ENCODE data around the gene FAM184A. TPM values are rescaled to one million over a fixed set of nuclear protein-coding genes. Genes with fewer than 3 reads are reported as not detected.

FAM184A gene
- total RNA-seq, 1 donor from 2014 or later: 2.0 TPM

DNA sequence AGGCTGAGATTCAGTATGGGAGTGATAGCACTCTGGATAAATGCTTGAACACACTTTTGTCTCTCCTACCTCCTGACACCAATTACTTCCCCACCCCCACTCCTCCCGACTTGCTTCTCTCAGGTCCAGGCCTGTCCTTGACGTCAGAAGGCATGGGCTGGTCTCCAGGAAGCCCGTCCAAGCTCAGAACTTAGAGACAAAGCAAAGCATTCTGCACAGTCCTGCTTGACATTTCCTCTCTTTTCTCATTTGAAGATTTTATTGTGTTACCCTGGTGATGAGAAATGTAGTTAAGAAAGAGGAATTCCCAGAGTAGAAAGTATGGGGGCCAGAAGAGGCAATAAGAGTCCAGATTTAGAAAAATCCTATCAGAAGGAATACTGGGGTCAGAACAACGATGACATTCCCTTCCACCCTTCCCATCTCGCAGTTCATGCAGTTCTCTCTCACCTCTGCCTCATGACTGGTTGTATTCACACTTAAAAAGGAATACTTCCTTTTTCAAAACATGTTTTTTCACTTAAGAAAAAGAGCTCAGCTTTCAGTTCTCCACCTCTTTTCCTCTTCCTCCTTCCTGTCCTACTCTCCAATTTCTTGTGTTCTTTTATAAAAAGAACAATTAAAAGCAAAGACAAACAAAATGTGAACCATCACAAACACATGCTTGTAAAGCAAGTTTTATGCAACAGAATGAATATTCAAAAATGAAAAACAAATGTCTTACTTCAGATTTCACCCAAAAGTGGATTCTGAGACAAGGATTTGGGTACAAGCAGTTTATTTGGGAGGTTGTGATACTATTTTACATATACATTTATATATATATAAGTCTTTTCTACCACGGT is 18.5 kb upstream of the FAM184A start:
- Mint-ChIP-seq H3K36me3 (ENCODE audit: low read depth, unreplicated experiment) (no peaks in the 10 kb centered on the region), H3K27me3 (ENCODE audit: low read depth, unreplicated experiment) (peaks cover 6% of the 10 kb centered on the region), H3K4me1 (ENCODE audit: low read depth, unreplicated experiment) (no peaks in the 10 kb centered on the region), H3K9me3 (ENCODE audit: unreplicated experiment) (no peaks in the 10 kb centered on the region), H3K27ac (ENCODE audit: unreplicated experiment) (no peak overlapping the region), H3K4me3 (ENCODE audit: unreplicated experiment) (no peak overlapping the region)
- Histone ChIP-seq H4K20me1 (ENCODE audit: insufficient read depth, low read length) (no peaks in the 10 kb centered on the region), H2AFZ (ENCODE audit: low read depth, low read length) (no peak overlapping the region), H3K4me1 (ENCODE audit: insufficient read depth, low read length) (no peaks in the 10 kb centered on the region), H3K36me3 (ENCODE audit: insufficient read depth, low read length) (no peaks in the 10 kb centered on the region), H3K27ac (ENCODE audit: low read depth, low read length) (no peak overlapping the region), H3K9ac (ENCODE audit: low read length) (no peak overlapping the region), H3K9me3 (ENCODE audit: insufficient read depth, low read depth, low read length) (no peaks in the 10 kb centered on the region), H3K4me2 (ENCODE audit: low read length) (no peak overlapping the region), H3K4me3 (ENCODE audit: insufficient read depth, low read depth, low read length) (no peak overlapping the region), H3K27me3 (ENCODE audit: insufficient read depth, low read length) (peaks cover 3% of the 10 kb centered on the region), H3K79me2 (ENCODE audit: insufficient read depth, low read length) (no peaks in the 10 kb centered on the region)
- DNase-seq (ENCODE audit: low read depth) (peak; percentile 34), FAIRE-seq (no peak)
- TF ChIP-seq, protein P1, sequence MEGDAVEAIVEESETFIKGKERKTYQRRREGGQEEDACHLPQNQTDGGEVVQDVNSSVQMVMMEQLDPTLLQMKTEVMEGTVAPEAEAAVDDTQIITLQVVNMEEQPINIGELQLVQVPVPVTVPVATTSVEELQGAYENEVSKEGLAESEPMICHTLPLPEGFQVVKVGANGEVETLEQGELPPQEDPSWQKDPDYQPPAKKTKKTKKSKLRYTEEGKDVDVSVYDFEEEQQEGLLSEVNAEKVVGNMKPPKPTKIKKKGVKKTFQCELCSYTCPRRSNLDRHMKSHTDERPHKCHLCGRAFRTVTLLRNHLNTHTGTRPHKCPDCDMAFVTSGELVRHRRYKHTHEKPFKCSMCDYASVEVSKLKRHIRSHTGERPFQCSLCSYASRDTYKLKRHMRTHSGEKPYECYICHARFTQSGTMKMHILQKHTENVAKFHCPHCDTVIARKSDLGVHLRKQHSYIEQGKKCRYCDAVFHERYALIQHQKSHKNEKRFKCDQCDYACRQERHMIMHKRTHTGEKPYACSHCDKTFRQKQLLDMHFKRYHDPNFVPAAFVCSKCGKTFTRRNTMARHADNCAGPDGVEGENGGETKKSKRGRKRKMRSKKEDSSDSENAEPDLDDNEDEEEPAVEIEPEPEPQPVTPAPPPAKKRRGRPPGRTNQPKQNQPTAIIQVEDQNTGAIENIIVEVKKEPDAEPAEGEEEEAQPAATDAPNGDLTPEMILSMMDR (IDR thresholded peaks at IDR 0.05; ENCODE audit: insufficient read depth, low read depth, low read length): no peak
- TF ChIP-seq EZH2 (IDR thresholded peaks at IDR 0.05; ENCODE audit: insufficient read depth, low read length): no peak

DNA sequence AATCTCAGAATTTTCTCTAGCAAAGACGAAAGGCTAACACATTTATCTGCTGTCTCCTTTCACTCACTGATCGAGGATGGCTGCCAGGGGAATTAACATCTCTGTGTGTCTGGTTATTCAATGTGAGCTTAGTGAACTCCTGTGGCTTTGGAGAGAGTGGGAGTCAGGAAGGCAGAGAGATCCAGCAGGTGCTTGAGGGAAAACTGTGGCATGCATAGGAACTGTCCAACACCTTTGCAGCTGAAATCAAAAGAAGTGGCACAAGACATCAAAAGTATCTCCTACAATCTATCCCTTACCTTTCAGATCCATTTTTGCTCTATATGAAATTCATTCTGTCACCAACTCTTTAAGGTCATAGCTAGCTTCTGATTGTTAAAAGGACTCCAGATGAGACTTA is 11.8 kb upstream of the FAM184A start:
- H3K36me3 ChIP-seq (ENCODE audit: insufficient read depth, low read length): no peaks in the 10 kb centered on the region
- H4K20me1 ChIP-seq (ENCODE audit: insufficient read depth, low read length): no peaks in the 10 kb centered on the region
- H2AFZ ChIP-seq (ENCODE audit: low read depth, low read length): no peak overlapping the region
- H3K4me1 Mint-ChIP-seq (ENCODE audit: low read depth, unreplicated experiment): no peaks in the 10 kb centered on the region
- no peak overlapping the region for H3K27ac ChIP-seq (ENCODE audit: low read depth, low read length)
- H3K4me3 ChIP-seq (ENCODE audit: insufficient read depth, low read depth, low read length): no peak overlapping the region
- H3K9me3 ChIP-seq (ENCODE audit: insufficient read depth, low read depth, low read length): no peaks in the 10 kb centered on the region
- H3K9ac ChIP-seq (ENCODE audit: low read length): no peak overlapping the region
- FAIRE-seq (no peak), DNase-seq (ENCODE audit: low read depth) (no peak)
- H3K27me3 ChIP-seq (ENCODE audit: insufficient read depth, low read length): peaks cover 3% of the 10 kb centered on the region
- H3K4me1 ChIP-seq (ENCODE audit: insufficient read depth, low read length): no peaks in the 10 kb centered on the region
- no peak overlapping the region for H3K27ac Mint-ChIP-seq (ENCODE audit: unreplicated experiment)
- no peaks in the 10 kb centered on the region for H3K79me2 ChIP-seq (ENCODE audit: insufficient read depth, low read length)
- TF ChIP-seq EZH2 (IDR thresholded peaks at IDR 0.05; ENCODE audit: insufficient read depth, low read length): no peak
- TF ChIP-seq, protein P1 (IDR thresholded peaks at IDR 0.05; ENCODE audit: insufficient read depth, low read depth, low read length): no peak
- no peak overlapping the region for H3K4me2 ChIP-seq (ENCODE audit: low read length)
- H3K4me3 Mint-ChIP-seq (ENCODE audit: unreplicated experiment): no peak overlapping the region
- no peaks in the 10 kb centered on the region for H3K9me3 Mint-ChIP-seq (ENCODE audit: unreplicated experiment)
- H3K27me3 Mint-ChIP-seq (ENCODE audit: low read depth, unreplicated experiment): peaks cover 8% of the 10 kb centered on the region
- H3K36me3 Mint-ChIP-seq (ENCODE audit: low read depth, unreplicated experiment): no peaks in the 10 kb centered on the region

DNA sequence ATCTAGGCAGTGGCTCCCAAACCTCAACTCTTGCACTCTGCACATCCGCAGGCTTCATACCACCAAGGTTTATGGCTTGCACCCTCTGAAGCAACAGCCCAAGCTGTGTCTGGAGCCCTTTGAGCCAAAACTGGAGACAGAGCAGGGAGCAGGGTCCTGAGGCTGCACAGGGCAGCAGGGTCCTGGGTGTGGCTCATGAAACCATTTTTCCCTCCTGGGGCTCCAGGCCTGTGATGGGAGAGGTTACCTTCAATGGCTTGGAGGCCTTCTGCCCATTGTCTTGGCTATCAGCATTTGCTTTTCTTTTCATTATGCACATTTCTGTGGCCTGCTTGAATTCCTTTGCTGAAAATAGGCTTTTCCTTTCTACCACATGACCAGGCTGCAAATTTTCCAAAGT is 6.3 kb upstream of the FAM184A start:
- no peaks in the 10 kb centered on the region for H3K4me1 Mint-ChIP-seq (ENCODE audit: low read depth, unreplicated experiment)
- H3K36me3 Mint-ChIP-seq (ENCODE audit: low read depth, unreplicated experiment): peaks cover 5% of the 10 kb centered on the region

More for the DNA sequence above, 6.3 kb upstream of the FAM184A start:
- no peak overlapping the region for H3K27ac Mint-ChIP-seq (ENCODE audit: unreplicated experiment)
- peaks cover 13% of the 10 kb centered on the region for H3K9me3 Mint-ChIP-seq (ENCODE audit: unreplicated experiment)
- no peaks in the 10 kb centered on the region for H3K36me3 ChIP-seq (ENCODE audit: insufficient read depth, low read length)
- peaks cover 4% of the 10 kb centered on the region for H3K9me3 ChIP-seq (ENCODE audit: insufficient read depth, low read depth, low read length)
- no peak overlapping the region for H3K4me3 Mint-ChIP-seq (ENCODE audit: unreplicated experiment)
- DNase-seq (ENCODE audit: low read depth) (no peak), FAIRE-seq (no peak)
- H3K9ac ChIP-seq (ENCODE audit: low read length): no peak overlapping the region
- H3K79me2 ChIP-seq (ENCODE audit: insufficient read depth, low read length): no peaks in the 10 kb centered on the region
- H3K27me3 ChIP-seq (ENCODE audit: insufficient read depth, low read length): no peaks in the 10 kb centered on the region
- peaks cover 8% of the 10 kb centered on the region for H3K27me3 Mint-ChIP-seq (ENCODE audit: low read depth, unreplicated experiment)
- no peak overlapping the region for H3K4me2 ChIP-seq (ENCODE audit: low read length)
- H3K4me1 ChIP-seq (ENCODE audit: insufficient read depth, low read length): no peaks in the 10 kb centered on the region
- H3K4me3 ChIP-seq (ENCODE audit: insufficient read depth, low read depth, low read length): no peak overlapping the region
- H3K27ac ChIP-seq (ENCODE audit: low read depth, low read length): no peak overlapping the region
- no peaks in the 10 kb centered on the region for H4K20me1 ChIP-seq (ENCODE audit: insufficient read depth, low read length)
- TF ChIP-seq, protein P1 (IDR thresholded peaks at IDR 0.05; ENCODE audit: insufficient read depth, low read depth, low read length): no peak
- no peak for TF ChIP-seq EZH2 (IDR thresholded peaks at IDR 0.05; ENCODE audit: insufficient read depth, low read length)
- H2AFZ ChIP-seq (ENCODE audit: low read depth, low read length): no peak overlapping the region

Data from astrocyte (in vitro differentiated cells and primary cell).